HAP-1 (cell line): ENCODE measurements around the gene RUNX2.

Experiments used
- DNase-seq, 2 experiments: peaks; one replicate each; pipeline ENCODE4 v3.0.0-alpha.2; 2016 to 2020; ENCODE audit warnings: low spot score in 2 of 2
- H3K27me3 ChIP-seq: fragments of 250-450 bp; sonication (Bioruptor Pico); 2 replicates; pipeline ENCODE4 v1.5.1; 2020; ENCODE audit warnings: low read depth, mild to moderate bottlenecking, moderate library complexity
- H3K36me3 ChIP-seq: fragments of 250-450 bp; sonication (Bioruptor Pico); replicated peaks from 2 replicates; pipeline ENCODE4 v1.5.1; 2020; ENCODE audit warnings: mild to moderate bottlenecking
- H3K4me1 ChIP-seq: fragments of 250-450 bp; sonication (Bioruptor Pico); 2 replicates; pipeline ENCODE4 v1.5.1; 2020; ENCODE audit warnings: mild to moderate bottlenecking
- H3K4me3 ChIP-seq: fragments of 250-450 bp; sonication (Bioruptor Pico); 2 replicates; pipeline ENCODE4 v1.5.1; 2020; ENCODE audit warnings: mild to moderate bottlenecking, moderate library complexity
- H3K9me3 ChIP-seq: fragments of 250-450 bp; sonication (Bioruptor Pico); 2 replicates; pipeline ENCODE4 v1.5.1; 2020; ENCODE audit warnings: mild to moderate bottlenecking, moderate library complexity
- in situ Hi-C: fragments of 300-500 bp; cut with MboI; formaldehyde crosslinking; loops from 3 replicates; pipeline ENCODE4 v1.14.3; 2020; ENCODE audit warnings: low sequenced_read_pairs, inconsistent platforms, mixed read lengths

RUNX2 gene

GRCh38 chr6:45574885-45575284 lies 246.8 kb downstream of the RUNX2 start:
- Histone ChIP-seq H3K4me1 (no peaks in the 10 kb centered on the region), H3K4me3 (no peak overlapping the region), H3K9me3 (no peaks in the 10 kb centered on the region), H3K36me3 (no peaks in the 10 kb centered on the region), H3K27me3 (no peaks in the 10 kb centered on the region)
- in situ Hi-C loops = no loop called here
- DNase-seq = no peak

GRCh38 chr6:45576648-45577624 lies 248.8 kb downstream of the RUNX2 start:
- Histone ChIP-seq H3K27me3 (no peaks in the 10 kb centered on the region), H3K36me3 (no peaks in the 10 kb centered on the region), H3K4me3 (no peak overlapping the region), H3K4me1 (no peaks in the 10 kb centered on the region), H3K9me3 (no peaks in the 10 kb centered on the region)
- in situ Hi-C loops = no loop called here
- no peak for DNase-seq

- no peak overlapping the region for H3K4me3 ChIP-seq
- no peaks in the 10 kb centered on the region for H3K27me3 ChIP-seq
- H3K36me3 ChIP-seq = no peaks in the 10 kb centered on the region
- no peaks in the 10 kb centered on the region for H3K4me1 ChIP-seq
- DNase-seq = no peak
- H3K9me3 ChIP-seq = no peaks in the 10 kb centered on the region
- in situ Hi-C loops = no loop called here
Observed at GRCh38 chr6:45577836-45578504, 249.8 kb downstream of the RUNX2 start.

- Histone ChIP-seq H3K4me3 (no peak overlapping the region), H3K27me3 (no peaks in the 10 kb centered on the region), H3K9me3 (no peaks in the 10 kb centered on the region), H3K36me3 (no peaks in the 10 kb centered on the region), H3K4me1 (no peaks in the 10 kb centered on the region)
- DNase-seq = no peak
- in situ Hi-C loops = no loop called here
Observed at GRCh38 chr6:45584127-45584526, 256.0 kb downstream of the RUNX2 start.

- H3K27me3 ChIP-seq = no peaks in the 10 kb centered on the region
- H3K36me3 ChIP-seq = no peaks in the 10 kb centered on the region
- no peak overlapping the region for H3K4me3 ChIP-seq
- H3K9me3 ChIP-seq = no peaks in the 10 kb centered on the region
- no peaks in the 10 kb centered on the region for H3K4me1 ChIP-seq
- DNase-seq = no peak
- in situ Hi-C loops = no loop called here
Observed at GRCh38 chr6:45586216-45587171, 258.4 kb downstream of the RUNX2 start.

- H3K36me3 ChIP-seq = no peaks in the 10 kb centered on the region
- no peaks in the 10 kb centered on the region for H3K9me3 ChIP-seq
- no peak overlapping the region for H3K4me3 ChIP-seq
- no peaks in the 10 kb centered on the region for H3K27me3 ChIP-seq
- in situ Hi-C loops = no loop called here
- no peak for DNase-seq
- no peaks in the 10 kb centered on the region for H3K4me1 ChIP-seq
Observed at GRCh38 chr6:45587229-45588060, 259.3 kb downstream of the RUNX2 start.

- in situ Hi-C loops = no loop called here
- Histone ChIP-seq H3K9me3 (no peaks in the 10 kb centered on the region), H3K36me3 (no peaks in the 10 kb centered on the region), H3K4me3 (no peak overlapping the region), H3K27me3 (no peaks in the 10 kb centered on the region), H3K4me1 (no peaks in the 10 kb centered on the region)
- DNase-seq = no peak
Observed at GRCh38 chr6:45589367-45589766, 261.2 kb downstream of the RUNX2 start.

- in situ Hi-C loops = no loop called here
- no peak for DNase-seq
- H3K9me3 ChIP-seq = no peaks in the 10 kb centered on the region
- no peak overlapping the region for H3K4me3 ChIP-seq
- no peaks in the 10 kb centered on the region for H3K27me3 ChIP-seq
- H3K4me1 ChIP-seq = no peaks in the 10 kb centered on the region; the same call in 1 of the 2 replicates
- no peaks in the 10 kb centered on the region for H3K36me3 ChIP-seq
Observed at GRCh38 chr6:45590226-45590625, 262.1 kb downstream of the RUNX2 start.

GRCh38 chr6:45590696-45591184 lies 262.6 kb downstream of the RUNX2 start:
- Histone ChIP-seq H3K27me3 (no peaks in the 10 kb centered on the region), H3K4me3 (no peak overlapping the region), H3K4me1 (no peaks in the 10 kb centered on the region; the same call in 1 of the 2 replicates), H3K36me3 (no peaks in the 10 kb centered on the region), H3K9me3 (no peaks in the 10 kb centered on the region)
- in situ Hi-C loops = no loop called here
- DNase-seq = no peak

- H3K4me3 ChIP-seq = no peak overlapping the region
- in situ Hi-C loops = no loop called here
- H3K36me3 ChIP-seq = no peaks in the 10 kb centered on the region
- no peak for DNase-seq
- no peaks in the 10 kb centered on the region; the same call in 1 of the 2 replicates for H3K4me1 ChIP-seq
- H3K9me3 ChIP-seq = no peaks in the 10 kb centered on the region
- no peaks in the 10 kb centered on the region for H3K27me3 ChIP-seq
Observed at GRCh38 chr6:45591306-45591705, 263.2 kb downstream of the RUNX2 start.

GRCh38 chr6:45591890-45592289 lies 263.8 kb downstream of the RUNX2 start:
- in situ Hi-C loops = no loop called here
- no peaks in the 10 kb centered on the region for H3K36me3 ChIP-seq
- no peaks in the 10 kb centered on the region for H3K9me3 ChIP-seq
- no peaks in the 10 kb centered on the region; the same call in 1 of the 2 replicates for H3K4me1 ChIP-seq
- DNase-seq = no peak
- H3K4me3 ChIP-seq = no peak overlapping the region
- no peaks in the 10 kb centered on the region for H3K27me3 ChIP-seq

- Histone ChIP-seq H3K27me3 (no peaks in the 10 kb centered on the region), H3K9me3 (no peaks in the 10 kb centered on the region), H3K4me1 (no peaks in the 10 kb centered on the region; the same call in 1 of the 2 replicates), H3K36me3 (no peaks in the 10 kb centered on the region), H3K4me3 (no peak overlapping the region)
- DNase-seq = no peak
- in situ Hi-C loops = no loop called here
Observed at GRCh38 chr6:45592991-45593390, 264.9 kb downstream of the RUNX2 start.
